Fibroblast of villous mesenchyme (primary cell): ENCODE measurements around the gene RBM19. TPM values are rescaled to one million over a fixed set of nuclear protein-coding genes. Genes with fewer than 3 reads are reported as not detected.

Experiments used
- DNase-seq: peaks from one replicate; pipeline ENCODE4 v3.0.0-alpha.2; 2010; ENCODE audit warnings: low read depth
- H3K4me3 ChIP-seq: 2 replicates; pipeline ENCODE4 v1.5.1; 2011; ENCODE audit warnings: low read depth, mild to moderate bottlenecking, low read length
- total RNA-seq: library from RNA; depleted of rRNA; stranded (reverse); fragments of >200 nt; gene quantifications from 2 replicates; pipeline ENCODE4 v1.2.3, GENCODE V29; 2012
- TF ChIP-seq, protein P1 (sequence below): IDR thresholded peaks from 2 replicates; pipeline ENCODE4 v1.5.1; 2012; ENCODE audit warnings: low read depth, mild to moderate bottlenecking, low read length; ENCODE audit not compliant: insufficient read depth

The RBM19 gene
- total RNA-seq, 1 donor = 26.8 TPM

DNA sequence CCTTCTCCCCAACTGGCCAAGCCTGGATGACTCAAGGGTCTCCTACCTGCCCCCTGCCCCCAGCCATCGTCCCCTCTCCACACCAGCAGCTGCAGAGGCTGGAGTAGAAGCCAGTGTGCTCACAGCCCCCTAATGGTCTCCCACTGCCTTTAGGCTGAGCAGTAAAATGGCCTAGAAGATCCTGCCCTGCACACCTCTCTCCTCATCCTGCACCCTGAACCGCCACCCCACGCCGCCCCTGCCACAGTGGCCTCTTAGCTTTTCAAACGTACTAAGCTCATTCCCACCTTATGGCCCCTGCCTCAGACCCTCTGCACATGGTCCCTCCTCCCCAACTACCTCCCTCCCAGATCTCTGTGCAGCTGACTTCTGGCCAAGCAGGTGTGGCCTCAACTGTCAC, 46.3 kb downstream of the RBM19 start:
- no peak overlapping the region for H3K4me3 ChIP-seq
- no peak for DNase-seq
- TF ChIP-seq, protein P1, sequence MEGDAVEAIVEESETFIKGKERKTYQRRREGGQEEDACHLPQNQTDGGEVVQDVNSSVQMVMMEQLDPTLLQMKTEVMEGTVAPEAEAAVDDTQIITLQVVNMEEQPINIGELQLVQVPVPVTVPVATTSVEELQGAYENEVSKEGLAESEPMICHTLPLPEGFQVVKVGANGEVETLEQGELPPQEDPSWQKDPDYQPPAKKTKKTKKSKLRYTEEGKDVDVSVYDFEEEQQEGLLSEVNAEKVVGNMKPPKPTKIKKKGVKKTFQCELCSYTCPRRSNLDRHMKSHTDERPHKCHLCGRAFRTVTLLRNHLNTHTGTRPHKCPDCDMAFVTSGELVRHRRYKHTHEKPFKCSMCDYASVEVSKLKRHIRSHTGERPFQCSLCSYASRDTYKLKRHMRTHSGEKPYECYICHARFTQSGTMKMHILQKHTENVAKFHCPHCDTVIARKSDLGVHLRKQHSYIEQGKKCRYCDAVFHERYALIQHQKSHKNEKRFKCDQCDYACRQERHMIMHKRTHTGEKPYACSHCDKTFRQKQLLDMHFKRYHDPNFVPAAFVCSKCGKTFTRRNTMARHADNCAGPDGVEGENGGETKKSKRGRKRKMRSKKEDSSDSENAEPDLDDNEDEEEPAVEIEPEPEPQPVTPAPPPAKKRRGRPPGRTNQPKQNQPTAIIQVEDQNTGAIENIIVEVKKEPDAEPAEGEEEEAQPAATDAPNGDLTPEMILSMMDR = no peak

DNA sequence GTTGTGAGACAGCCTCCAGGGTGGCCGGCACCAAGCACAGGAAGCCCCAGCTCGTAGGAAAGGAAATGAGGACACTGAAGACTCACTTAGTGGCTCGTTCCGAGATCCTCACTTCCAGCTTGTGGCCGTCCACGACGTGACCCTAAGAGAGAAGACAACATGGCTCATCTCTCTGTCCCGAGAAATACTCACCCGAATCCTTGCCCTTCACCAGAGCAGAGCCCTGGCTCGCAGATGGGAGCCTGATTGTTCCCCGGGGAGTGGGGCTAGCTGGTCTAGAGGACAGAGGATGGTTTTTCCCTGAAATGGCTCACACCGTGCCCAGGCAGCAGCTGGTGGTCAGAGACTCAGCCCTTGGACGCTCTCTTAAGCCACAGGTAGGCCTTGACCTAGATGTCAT, 47.8 kb downstream of the RBM19 start:
- H3K4me3 ChIP-seq = no peak overlapping the region
- DNase-seq = no peak
- TF ChIP-seq, protein P1 = no peak

DNA sequence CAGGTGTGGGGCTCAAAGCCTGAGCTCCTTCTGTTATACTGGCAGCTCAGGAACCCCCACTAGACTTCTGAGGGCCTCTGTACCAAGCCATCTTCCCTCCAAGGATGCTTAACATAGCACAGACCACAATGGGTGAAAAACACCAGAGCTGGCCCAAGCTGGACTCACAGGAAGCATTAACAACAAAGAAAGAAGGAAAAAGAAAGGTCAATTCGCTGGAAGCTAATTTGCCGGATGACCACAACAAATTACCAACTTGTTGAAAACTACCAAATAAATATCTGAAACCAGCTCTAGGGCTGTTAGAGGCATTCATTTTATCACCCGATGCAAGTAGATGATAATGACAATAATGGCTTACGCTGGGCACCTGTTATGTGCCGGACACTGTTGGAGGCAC, 48.7 kb downstream of the RBM19 start:
- no peak overlapping the region for H3K4me3 ChIP-seq
- TF ChIP-seq, protein P1 = no peak
- no peak for DNase-seq

DNA sequence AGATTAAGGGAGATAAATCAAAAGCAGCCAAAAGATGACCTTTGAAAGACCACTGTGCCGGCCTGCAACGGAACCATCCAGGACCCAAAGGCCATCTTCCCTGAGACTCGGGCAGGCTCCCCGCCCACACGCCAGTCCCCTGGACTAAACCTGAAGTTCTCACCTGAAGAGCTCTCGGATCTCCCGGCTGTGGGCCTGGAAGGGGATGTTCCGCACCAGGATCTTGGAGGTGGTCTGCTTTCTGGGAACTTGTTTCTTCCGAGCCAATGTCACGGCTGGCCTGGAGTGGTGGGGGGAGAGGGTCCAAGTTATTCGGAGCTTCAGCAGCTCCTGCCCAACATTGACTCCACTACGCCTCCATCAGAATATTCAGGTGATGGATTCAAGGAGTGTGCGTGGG, 51.3 kb downstream of the RBM19 start:
- TF ChIP-seq, protein P1 = no peak
- DNase-seq = no peak
- no peak overlapping the region for H3K4me3 ChIP-seq

DNA sequence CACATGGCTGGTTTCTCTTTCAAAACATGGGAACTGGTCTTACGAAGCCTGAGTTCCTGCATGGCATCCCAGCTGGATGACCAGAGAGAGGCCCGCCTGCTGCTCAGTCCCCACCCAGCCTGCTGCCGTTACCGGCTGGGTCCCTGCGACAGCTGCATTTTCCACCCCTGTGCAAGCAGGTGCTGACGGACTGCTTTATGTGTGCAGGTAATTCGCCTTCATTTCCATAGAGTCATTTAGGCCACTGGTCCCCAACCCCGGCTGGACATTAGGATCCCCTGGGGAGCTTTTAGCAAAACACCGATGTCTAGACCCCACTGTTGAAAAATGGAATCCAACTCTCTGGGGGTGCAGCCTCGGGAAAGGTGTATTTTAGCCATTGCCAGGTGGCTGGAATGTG, 51.9 kb downstream of the RBM19 start:
- TF ChIP-seq, protein P1 = no peak
- H3K4me3 ChIP-seq = no peak overlapping the region
- no peak for DNase-seq

DNA sequence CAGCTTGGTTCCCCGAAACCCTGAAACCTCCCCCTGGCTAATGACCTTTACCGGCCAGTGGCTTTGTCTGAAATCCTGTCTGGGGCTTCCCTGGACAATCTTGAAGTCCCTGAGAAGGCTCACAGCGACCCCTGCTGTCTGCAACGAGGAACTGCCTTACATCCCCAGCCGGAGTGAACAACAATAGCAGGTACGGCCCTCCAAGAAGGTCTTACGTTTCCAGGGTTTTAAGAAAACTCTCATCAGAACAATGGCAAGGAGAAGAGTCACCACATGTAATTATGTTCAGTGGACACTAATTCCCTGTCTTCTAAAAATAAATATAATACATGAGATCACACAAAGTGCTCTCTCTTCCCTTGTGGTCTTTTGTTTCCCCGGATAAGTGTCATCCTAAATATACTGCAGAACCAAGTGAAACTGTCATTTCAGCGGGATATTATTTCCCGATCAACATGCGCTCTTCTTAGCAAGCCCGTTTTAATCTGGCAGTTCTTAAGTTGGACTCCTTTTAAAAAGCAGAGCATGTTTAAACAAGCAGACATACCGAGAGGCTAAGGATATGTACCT, 53.3 kb downstream of the RBM19 start:
- TF ChIP-seq, protein P1 = peak; percentile 99
- DNase-seq = peak; percentile 77
- H3K4me3 ChIP-seq = no peak overlapping the region
